ENCODE results near the gene FOXE1.

The FOXE1 gene

GRCh38 chr9:97846347-97846746 lies 6.7 kb upstream of the FOXE1 start:
- Histone ChIP-seq H3K9ac (ENCODE audit: low read depth, low read length, poor library complexity, severe bottlenecking) (no peak overlapping the region), H3F3A (ENCODE audit: low read depth) (no peaks in the 10 kb centered on the region), H4K20me1 (ENCODE audit: insufficient read depth, low read length, poor library complexity, severe bottlenecking) (no peaks in the 10 kb centered on the region), H3K27me3 (ENCODE audit: insufficient read depth, low read length, poor library complexity, severe bottlenecking) (peaks cover 5% of the 10 kb centered on the region), H3K4me2 (ENCODE audit: low read depth, low read length, poor library complexity, severe bottlenecking) (no peak overlapping the region), H3K4me1 (ENCODE audit: insufficient read depth, low read length, poor library complexity, severe bottlenecking) (no peaks in the 10 kb centered on the region), H2AFZ (ENCODE audit: low read length) (no peak overlapping the region), H3K9me3 (ENCODE audit: insufficient read depth, low read depth, low read length) (no peaks in the 10 kb centered on the region), H3K9me2 (replicated peaks; ENCODE audit: low read depth, low read length) (no peaks in the 10 kb centered on the region), H3K36me3 (ENCODE audit: insufficient read depth, low read length) (no peaks in the 10 kb centered on the region), H3K79me2 (ENCODE audit: insufficient read depth, low read length) (no peaks in the 10 kb centered on the region), H3K4me3 (ENCODE audit: low read length, poor library complexity, severe bottlenecking) (no peak overlapping the region)
- TF ChIP-seq CTCF (conservative IDR thresholded peaks at IDR 0.05; ENCODE audit: low read length) (no peak), EZH2phosphoT487 (IDR thresholded peaks at IDR 0.05; ENCODE audit: borderline replicate concordance) (no peak)

DNA sequence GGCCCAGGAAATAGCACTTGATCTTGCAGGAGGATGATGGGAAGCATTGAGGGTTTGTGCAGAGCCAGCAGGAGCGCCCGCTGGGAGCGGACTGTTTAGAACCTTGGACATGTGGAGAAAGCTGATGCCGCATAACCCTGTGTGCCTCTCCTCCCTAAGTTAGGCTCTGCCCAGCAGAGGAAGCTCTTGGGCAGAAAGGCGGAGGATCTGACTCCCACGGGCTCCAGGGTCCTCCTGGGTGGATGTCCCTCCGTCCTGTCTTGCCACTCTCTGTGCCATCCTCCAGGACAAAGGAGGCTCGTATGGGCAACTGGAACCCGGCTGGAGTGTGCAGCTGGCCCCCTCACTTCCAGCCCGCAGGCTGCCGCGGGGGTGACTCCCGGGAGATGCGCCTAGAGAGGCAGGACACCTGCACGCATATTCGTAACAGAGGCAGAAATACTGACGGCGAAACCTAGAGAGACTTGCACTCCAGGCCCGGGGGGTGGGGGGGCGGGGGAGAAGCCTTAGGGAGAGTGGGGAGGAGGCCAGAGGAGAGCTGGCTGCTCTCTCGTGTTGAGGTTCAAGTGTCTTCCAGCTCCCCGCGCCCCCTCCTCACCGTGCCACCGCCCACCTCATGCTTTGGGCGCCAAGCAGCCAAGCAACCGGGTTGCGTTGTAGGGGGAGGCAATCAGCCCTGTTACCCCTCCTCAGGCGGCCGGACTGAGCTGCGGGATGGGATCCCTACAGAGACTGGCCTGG lies 5.4 kb upstream of the FOXE1 start:
- no peaks in the 10 kb centered on the region for H3F3A ChIP-seq (ENCODE audit: low read depth)
- H3K9me3 ChIP-seq (ENCODE audit: insufficient read depth, low read depth, low read length) = no peaks in the 10 kb centered on the region
- H2AFZ ChIP-seq (ENCODE audit: low read length) = no peak overlapping the region
- no peaks in the 10 kb centered on the region for H3K36me3 ChIP-seq (ENCODE audit: insufficient read depth, low read length)
- no peak overlapping the region for H3K9ac ChIP-seq (ENCODE audit: low read depth, low read length, poor library complexity, severe bottlenecking)
- H3K4me1 ChIP-seq (ENCODE audit: insufficient read depth, low read length, poor library complexity, severe bottlenecking) = no peaks in the 10 kb centered on the region
- H3K4me3 ChIP-seq (ENCODE audit: low read length, poor library complexity, severe bottlenecking) = no peak overlapping the region
- no peaks in the 10 kb centered on the region for H4K20me1 ChIP-seq (ENCODE audit: insufficient read depth, low read length, poor library complexity, severe bottlenecking)
- no peak overlapping the region for H3K4me2 ChIP-seq (ENCODE audit: low read depth, low read length, poor library complexity, severe bottlenecking)
- peaks cover 6% of the 10 kb centered on the region for H3K27me3 ChIP-seq (ENCODE audit: insufficient read depth, low read length, poor library complexity, severe bottlenecking)
- H3K9me2 ChIP-seq (replicated peaks; ENCODE audit: low read depth, low read length) = no peaks in the 10 kb centered on the region
- H3K79me2 ChIP-seq (ENCODE audit: insufficient read depth, low read length) = no peaks in the 10 kb centered on the region
- no peak for TF ChIP-seq EZH2phosphoT487 (IDR thresholded peaks at IDR 0.05; ENCODE audit: borderline replicate concordance)

DNA sequence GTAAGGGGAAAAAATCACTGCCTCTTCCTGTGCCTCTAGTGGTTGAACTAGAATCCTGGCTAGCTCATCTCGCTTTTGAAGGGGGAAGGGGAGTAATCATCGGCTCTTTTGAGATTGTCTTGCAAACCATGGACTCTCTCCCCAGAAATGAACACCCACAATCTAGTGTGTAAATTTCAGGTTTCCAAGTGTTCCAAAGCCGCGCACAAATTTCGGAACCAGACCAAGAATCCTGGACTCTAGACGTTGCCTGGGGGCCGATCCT lies 4.9 kb upstream of the FOXE1 start:
- Histone ChIP-seq H2AFZ (ENCODE audit: low read length) (no peak overlapping the region), H3K27me3 (ENCODE audit: insufficient read depth, low read length, poor library complexity, severe bottlenecking) (peaks cover 6% of the 10 kb centered on the region), H3K9me2 (replicated peaks; ENCODE audit: low read depth, low read length) (no peaks in the 10 kb centered on the region), H3K9ac (ENCODE audit: low read depth, low read length, poor library complexity, severe bottlenecking) (no peak overlapping the region), H3K4me2 (ENCODE audit: low read depth, low read length, poor library complexity, severe bottlenecking) (no peak overlapping the region), H3K4me1 (ENCODE audit: insufficient read depth, low read length, poor library complexity, severe bottlenecking) (no peaks in the 10 kb centered on the region), H3K4me3 (ENCODE audit: low read length, poor library complexity, severe bottlenecking) (no peak overlapping the region), H3K79me2 (ENCODE audit: insufficient read depth, low read length) (no peaks in the 10 kb centered on the region), H3F3A (ENCODE audit: low read depth) (no peaks in the 10 kb centered on the region), H3K36me3 (ENCODE audit: insufficient read depth, low read length) (no peaks in the 10 kb centered on the region), H3K9me3 (ENCODE audit: insufficient read depth, low read depth, low read length) (no peaks in the 10 kb centered on the region), H4K20me1 (ENCODE audit: insufficient read depth, low read length, poor library complexity, severe bottlenecking) (no peaks in the 10 kb centered on the region)
- TF ChIP-seq CTCF (conservative IDR thresholded peaks at IDR 0.05; ENCODE audit: low read length) (no peak), EZH2phosphoT487 (IDR thresholded peaks at IDR 0.05; ENCODE audit: borderline replicate concordance) (no peak)
